HS-27A (cell line): ENCODE data around the gene CRADD.

Source experiments
- DNase-seq: peaks from one replicate; pipeline ENCODE4 v3.0.0-alpha.2; 2012; ENCODE audit warnings: low read depth, missing footprints

The CRADD gene

DNA sequence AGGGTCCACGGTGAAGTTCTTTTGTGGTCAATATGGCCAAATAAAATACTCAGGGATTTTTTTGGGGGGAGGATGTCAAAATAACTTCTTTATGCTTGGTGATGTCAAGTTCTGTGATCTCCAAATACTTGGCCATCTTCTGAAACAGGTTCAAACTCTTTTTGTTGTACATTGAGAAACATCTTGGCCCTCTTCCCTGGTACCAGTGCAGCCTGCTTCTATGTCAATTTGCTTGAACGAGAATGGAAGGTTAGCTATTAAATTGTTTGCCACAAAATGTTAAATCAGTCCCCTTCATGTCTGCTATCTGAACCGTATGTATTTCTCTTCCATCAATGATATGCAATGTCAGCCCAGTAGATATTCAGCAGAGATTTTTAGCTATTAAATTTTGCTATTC is 6.1 kb upstream of the CRADD start:
- DNase-seq, result no peak

DNA sequence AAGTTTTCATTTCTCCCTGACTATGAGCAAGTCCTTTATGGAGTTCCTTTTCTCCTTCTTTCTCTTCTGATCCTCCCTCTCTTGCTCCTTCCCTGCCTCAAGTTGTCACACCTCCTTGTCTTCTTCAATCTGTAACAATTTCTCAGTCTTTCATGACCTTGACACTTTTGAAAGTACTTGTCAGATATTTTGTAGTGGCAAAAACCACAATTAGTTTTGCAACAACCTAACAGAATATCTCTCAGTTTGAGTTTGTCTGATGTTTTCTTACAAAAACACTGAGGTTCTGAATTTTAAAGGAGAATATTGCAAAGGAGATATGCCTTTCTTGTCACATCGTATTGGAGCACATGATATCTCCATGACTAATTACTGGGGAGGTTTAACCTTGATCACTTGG is 4.1 kb upstream of the CRADD start:
- DNase-seq, result no peak

DNA sequence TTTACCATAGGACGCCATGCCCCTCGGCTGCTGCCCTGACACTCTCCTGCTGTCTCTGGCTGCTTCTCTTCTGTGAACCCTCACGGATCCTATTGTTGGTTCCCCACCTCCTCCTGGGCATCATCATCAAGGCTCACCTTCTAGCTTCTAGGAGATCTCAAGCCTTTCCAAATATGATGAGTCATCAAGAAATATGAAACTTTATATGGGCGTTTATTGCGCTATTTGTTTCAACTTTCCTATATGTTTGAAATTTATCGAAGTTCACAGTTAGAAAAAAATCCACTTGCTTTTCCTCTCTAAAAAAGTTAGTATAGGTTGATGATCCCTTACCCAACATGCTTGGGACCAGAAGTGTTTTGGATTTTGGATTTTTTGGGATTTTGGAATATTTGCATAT is 2.8 kb upstream of the CRADD start:
- DNase-seq, result no peak

DNA sequence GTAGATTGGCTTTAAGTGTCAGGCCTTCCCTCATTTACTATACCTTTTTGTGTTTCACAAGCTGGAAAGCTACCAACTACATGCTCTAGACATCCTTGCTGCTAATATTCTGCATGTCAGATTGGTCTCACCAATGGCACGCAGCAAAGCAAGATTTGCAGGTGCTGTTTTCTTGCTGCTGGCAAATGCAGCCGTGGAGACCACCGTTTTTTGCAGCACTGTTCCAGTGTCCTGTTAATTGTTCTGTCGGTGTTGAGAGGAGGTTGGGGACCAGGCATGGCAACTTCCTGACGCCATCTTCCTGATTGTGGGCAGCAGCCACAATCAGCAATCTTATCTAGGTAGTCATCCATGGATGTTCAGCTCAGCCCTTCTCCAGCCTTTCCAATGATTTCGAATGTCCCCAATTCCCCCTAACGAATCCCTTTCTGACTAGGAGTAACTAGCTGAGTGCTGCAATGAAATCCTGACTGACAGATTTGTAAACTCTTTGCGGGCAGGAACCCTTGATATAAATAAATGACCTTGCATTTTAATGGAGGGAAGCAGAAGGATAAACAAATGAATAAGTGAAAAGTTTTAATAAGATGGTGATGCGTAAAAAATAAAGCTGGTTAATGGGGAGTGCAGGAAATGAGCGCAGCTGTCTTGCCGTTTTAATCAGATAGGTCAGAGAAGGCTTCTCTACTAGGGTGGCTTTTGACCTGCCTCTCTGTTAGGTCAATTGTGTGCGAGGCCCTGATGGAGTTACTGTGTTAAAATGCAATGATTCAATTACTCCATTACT is 574 bp upstream of the CRADD start:
- no peak for DNase-seq

DNA sequence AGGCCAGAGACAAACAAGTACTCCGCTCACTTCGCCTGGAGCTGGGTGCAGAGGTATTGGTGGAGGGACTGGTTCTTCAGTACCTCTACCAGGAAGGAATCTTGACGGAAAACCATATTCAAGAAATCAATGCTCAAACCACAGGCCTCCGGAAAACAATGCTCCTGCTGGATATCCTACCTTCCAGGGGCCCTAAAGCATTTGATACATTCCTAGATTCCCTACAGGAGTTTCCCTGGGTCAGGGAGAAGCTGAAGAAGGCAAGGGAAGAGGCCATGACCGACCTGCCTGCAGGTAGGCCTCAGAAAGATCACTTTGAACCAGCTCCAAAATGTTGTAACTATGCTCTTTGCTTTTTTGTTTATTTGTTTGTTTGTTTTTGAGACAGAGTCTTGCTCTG is 1.6 kb downstream of the CRADD start:
- no peak for DNase-seq

DNA sequence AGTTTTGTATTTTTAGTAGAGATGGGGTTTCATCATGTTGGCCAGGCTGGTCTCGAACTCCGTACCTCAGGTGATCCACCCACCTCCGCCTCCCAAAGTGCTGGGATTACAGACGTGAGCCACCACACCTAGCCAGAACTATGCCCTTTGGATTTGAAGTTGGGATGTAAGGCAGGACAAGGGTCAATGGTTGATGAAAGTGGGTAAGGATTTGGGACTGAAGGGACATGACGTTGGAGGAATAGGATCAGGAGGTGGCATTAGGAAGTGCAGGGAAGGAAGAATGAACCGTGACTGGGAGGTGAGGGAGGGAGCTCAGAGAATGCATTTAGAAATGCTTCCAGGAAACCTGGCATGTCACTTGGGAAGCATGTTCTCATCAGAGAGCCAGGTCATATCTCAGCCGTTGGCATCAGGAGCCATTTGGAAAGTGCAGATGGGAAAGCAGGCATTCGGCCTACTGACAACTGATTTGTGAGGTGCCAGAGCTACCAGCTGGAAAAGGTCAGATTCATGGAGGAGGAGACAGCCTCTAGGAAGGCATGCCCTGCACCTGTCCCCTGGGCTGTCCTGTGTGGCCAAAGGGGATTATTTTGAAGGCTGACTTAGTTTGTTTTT is 2.2 kb downstream of the CRADD start:
- no peak for DNase-seq

DNA sequence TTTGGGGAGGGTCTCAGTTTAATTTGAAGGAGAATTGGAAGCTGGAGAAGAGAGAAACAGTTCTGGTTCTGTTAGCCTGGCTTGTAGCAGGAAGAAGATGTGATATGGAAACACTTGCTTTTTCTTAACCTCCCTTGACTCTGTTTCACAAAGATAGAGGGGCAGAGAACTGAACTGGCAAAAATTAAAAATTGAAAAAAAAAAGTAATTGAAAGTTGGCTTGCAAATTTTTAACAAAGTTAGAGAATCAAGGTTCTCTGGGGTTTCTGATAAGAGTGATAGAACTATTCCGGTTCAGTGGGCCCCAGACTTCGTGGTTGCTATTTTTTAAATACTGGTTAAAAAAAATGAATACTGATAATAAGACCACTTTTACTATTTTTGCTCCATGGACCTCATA is 2.8 kb downstream of the CRADD start:
- no peak for DNase-seq

DNA sequence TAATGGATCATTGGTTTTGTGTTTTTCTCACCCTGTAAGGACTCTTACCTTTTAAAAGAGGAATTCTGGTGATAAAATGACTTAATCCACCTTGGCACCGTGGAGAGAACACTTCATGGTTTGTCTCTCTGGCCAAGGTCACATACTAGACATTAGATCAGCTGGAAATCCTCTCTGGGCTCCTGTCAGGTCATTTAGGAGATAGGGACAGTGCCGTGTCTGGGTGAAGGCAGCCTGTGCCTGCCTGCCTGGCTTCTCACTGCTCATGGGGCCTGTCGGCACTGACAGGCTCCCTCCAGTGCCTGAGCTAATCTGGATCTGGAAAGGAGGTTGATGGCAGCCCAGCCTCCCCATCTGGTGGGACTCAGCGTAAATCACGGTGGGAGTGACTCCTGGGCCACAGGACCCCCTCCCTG is 5.7 kb downstream of the CRADD start:
- DNase-seq, result no peak

DNA sequence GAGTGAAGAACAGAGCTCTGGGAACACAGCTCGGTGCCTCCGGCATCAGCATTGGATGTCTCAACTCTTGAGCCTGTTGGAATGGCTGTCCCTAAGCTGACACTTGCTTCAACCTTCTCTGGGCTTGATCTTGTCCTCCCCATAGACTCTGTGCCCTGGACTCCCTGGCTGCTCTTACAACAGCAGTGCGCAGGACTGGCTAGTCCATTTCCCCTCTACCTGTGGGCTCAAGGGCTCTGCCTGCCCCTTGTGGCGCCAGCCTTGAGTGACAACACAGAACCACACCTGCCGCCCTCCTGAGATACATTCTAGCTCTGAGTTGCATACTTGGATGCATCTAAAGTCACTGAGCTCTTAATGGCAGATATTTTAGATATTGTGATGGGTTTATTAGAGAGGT is 6.2 kb downstream of the CRADD start:
- no peak for DNase-seq

DNA sequence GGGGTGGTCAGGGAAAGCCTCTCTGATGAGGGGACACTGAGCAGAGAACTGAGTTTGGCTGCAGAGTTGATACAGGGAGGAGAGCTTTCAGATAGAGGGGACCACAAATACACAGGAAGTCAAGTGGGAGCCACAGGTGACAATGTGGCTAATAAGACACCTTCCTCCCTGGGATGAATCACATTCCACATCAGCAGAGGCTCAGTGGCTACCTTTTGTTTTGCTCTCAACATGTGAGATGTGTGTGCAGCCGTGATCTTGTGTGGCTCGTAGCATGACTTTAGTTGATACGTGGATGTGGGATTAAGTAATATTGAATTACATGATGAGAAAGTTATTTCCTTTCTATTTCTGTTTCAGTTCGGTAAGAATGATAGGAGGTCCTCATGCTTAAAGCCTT is 7.5 kb downstream of the CRADD start:
- DNase-seq, result no peak

DNA sequence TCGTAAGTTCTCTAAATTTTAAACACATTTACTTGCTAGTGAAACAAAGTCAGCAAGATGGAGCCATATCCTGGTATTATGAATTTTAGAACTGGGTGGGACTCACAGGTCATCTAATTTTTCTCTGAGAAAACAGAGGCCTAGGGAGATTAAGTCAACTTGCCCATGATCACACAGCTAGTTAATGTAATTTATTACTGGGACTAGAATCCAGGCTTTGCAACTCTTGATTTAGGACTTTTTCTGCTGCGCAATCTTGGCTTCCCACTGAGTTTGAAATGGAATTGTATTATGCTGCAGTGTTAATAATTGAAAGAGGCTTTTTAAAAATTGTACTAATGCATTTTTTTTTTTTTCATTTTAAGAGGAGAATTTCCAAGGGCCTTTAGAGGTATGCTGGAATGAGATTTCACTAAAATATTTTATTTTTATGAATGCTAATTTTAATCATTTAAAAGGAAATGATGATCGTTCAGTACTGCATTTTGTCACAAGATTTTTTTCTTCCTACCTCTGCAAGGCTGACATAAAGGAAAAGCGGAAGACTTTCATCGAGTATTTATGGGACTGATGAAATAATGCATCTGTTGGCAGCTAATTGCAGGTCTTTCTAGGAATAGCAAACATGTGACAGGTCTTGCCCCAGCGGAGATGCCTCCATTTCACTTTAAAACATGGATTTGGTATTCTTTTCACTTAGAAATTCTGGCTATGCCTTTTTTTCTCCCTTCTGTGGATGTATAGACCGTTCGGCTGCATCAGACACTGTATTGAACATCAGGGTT is 9.6 kb downstream of the CRADD start:
- no peak for DNase-seq

DNA sequence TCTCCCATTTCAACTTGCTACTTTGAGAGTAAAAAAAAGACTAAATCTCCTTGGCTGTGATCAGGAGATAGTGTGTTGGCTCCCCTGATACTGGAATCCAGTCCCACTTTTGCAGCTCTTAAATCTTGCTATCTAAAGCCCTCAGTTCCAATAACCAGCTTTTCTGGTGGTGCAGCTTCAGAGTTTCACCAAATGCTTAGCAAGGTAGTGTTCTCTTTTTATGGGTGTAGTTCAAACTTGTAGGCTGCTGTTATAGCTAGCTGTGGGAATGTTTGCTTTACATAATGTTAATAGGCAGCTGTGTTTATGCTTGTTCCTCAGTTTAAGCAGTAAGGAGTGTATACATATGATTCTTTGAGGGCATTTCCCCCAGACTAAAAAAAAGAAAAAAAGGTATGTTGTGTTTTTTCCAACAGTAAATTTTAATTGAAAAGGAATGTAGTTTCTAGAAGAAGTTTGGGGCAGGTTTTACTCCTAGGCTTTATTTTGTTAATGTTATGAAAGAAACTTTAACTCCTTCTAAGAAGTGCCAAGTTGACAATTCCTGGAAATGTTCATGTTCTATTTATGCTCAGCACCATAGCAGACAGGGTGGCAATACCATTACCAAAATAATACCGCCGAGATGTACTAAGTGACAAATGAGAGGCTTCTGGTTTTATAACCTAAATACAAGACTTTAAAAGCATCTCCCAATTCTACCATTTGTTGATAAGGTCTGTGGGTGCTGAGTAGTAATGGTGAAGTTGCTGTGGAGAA is 12.1 kb downstream of the CRADD start:
- DNase-seq, result no peak

DNA sequence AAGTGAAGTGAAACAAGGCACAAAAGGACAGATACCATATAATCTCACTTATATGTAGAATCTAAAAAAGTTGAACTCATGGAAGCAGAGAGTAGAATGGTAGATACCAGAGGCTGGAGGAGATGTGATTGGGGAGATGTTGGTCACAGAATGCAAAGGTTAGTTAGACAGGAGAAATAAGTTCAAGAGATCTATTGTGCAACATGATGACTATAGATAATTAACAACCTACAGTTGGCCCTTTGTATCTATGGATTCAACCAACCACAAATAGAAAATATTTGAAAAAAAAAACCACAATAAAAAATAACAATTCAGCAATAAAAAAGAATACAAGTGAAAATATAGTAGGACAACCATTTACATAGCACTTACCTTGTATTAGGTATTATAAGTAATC is 19.3 kb downstream of the CRADD start:
- DNase-seq, result no peak

DNA sequence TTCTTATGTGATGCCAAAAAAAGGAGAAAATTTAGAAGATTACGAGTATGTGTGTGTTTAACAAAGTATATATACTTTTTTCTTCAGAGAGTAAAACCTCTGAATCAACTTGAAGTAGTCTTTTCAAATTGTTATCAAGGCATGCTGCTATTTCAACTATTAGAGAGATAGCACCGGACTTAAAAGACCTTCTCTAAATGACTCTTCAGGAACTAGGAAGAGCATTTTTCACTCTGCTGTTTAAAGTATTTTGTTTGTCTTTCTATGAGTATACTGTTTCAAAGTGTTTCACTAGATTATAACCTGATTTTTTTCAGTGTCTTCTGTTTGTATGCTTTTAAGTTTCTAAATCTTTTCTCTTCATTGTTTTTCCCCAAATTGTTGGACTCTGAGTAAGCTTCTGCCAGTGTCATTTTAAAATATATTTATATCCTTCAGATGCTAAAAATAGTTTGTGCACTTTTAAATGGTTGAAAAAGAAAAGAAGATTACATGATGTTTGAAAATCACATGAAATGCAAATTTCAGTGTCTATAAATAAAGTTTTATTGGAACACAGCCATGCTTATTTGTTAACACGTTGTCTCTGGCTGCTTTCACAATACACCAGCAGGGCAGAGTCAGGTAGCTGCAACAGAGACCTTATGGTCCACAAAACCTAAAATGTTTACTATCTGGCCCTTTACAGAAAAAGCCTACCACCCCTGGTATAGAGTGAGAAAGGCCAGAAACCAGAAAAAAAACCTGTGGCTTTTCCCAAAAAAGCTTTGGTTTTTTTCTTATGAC is 21.3 kb downstream of the CRADD start:
- no peak for DNase-seq

DNA sequence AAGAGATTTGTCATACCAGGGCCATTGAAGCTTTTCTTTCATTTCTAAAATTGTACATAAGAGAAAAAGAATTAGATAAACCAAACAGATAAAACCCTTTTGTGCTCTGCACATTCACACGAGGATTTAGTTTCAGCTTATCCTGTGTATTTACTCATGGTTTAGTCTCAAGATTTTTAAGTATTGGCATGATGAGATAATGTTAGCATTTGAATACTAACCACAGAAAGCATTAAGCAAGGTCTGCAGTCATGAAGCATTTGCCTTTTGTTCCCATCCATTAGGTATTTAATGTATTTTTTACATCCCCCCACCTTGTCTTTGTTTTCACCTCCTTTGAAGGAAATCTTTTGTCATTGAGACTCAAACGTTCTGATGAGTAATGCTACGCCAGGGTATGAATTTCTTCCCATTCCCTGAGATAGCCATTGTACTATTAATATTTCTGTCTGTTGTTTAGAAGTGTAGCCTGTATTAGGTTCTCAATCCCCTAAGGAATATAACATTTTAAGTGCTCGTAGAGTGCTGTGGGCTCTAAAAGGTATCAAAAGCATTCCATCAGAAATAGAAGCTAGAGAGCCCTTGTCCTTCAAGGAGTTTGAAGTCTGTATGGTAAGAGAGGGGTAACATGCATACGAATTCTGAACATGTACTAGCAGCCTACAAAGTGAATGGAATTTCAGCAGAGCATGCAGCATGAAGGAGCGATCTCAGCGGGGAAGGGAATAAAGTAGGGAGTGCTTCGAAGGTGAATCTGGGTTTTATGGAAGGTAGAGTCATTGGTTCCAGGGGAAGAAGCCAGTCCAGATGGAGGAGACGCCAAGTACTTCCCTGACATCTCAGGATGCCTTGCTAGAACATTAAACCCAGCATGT is 22.3 kb downstream of the CRADD start:
- no peak for DNase-seq

DNA sequence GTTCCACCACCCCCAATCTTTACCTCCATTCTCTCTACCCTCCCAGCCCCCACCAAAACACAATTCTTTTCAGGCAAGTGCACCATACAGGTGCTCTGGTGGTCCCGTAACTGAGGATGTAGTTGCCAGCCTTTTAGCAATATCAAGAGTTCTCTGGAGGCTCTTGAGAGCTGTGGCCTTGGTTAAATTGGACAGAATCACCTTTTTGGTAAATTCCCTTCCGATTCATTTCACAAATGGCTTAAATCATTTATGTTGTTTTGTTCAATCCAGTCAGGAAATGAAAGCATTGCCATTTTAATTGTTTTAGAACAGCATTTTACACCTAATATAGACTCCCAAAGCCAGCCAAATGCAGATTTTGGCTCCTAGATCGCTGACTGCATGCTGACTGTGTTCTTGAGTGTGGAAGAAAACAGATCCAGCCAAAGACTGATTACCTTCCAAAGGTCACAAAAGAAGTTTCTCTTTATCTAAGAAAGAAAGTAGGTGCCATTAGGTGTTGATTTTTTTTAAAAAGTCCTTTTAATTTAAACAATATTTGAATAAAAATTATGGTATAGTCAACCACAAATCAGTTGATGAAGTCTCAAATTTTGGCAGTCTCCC is 25.6 kb downstream of the CRADD start:
- no peak for DNase-seq

DNA sequence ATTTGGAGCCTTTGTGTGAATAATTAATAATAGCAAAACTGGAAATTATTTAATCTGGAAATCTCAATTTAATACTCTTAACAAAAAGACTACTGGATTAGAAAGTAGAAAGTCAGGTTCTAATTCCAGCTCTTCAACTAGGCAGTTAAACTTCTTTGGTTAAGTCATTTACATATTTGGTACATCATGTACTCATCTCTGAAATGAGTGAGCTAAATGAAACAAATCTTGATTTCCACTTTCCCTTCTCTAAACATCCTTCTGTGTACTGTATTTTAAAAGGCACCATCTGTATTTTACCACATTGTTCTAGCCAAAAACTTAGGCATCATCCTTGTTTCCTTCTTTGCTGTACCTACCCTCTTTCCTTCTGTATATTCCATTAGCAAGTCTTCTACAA is 26.9 kb downstream of the CRADD start:
- DNase-seq, result no peak

DNA sequence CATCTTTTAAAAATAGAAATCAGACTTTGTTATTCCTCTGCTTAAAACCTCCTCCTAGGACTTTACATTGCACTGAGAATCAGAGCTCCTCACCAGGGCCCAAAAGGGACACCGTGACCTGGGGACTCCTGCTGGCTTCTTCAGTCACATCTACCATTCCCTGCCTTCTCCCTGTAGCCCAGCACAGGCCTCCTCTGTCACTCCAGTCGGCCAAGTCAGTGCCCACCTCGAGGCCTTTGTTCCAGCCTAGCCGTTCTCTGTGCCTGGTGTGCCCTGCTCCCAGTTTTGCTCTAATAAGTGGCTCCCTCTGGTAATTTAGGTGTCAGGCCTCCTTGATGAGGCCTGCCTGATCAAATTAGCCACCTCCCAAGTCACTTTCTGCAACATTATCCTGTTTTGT is 27.4 kb downstream of the CRADD start:
- no peak for DNase-seq

DNA sequence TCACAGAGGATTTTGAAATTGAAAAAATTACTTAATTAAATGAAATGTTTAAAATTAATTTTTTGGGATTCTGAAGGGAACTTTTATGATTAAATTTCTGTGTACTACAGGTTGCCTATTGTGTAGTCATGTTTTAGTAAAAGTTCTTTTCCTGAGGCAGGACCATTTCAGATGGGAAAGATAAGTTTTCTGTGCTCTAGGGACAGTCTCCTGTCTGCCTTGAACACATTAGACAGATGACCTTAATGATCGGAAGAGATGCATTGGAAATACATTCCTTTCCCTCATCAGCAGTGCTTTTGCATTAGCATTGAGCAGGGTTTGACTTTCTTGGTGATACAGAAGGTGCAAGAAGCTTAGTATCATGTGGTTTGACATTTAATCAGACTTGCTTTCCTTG is 28.1 kb downstream of the CRADD start:
- DNase-seq, result no peak

DNA sequence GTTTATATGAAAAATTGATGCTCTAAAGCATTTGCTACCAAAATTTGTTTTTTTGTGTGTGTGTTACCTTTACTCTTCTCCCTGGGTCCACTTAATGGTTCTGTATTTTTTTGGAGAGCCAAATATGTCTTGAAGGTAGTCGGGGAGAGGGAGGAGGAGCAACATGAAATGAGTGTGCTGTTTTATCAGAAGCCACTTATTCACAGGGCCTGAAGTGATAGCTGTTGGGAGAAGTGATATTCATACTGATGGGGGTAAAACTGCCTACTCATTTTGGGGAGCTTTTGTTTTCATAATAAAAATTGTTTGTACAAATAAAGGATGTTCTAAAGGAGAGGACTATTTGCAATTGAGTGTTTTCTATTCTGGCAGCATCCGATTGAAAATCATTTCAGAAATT is 29.2 kb downstream of the CRADD start:
- no peak for DNase-seq
